NOMO-1 treated with dmso at 0.1 percent for 144 hours (cell line): ENCODE data around the gene PKD1L1.
"Not testable (repeated sequence)": the region's sequence is repeated elsewhere in the genome, so short reads cannot be mapped to it uniquely, and the experiment has no call there.

Experiments used
- DNase-seq: peaks from one replicate; lab custom pipeline; 2025; ENCODE audit not compliant: unreplicated experiment; lab: John Stamatoyannopoulos, UW

PKD1L1 gene

GRCh38 chr7:47956220-47956619 is 8.0 kb upstream of the PKD1L1 start:
- DNase-seq = no peak

- DNase-seq = no peak
These were observed 6.1 kb upstream of the PKD1L1 start for GRCh38 chr7:47954231-47954911.

GRCh38 chr7:47953822-47954221 is 5.6 kb upstream of the PKD1L1 start:
- DNase-seq = no peak

- DNase-seq = no peak
These were observed 4.0 kb upstream of the PKD1L1 start for GRCh38 chr7:47952224-47952623.

- no peak for DNase-seq
These were observed 3.1 kb upstream of the PKD1L1 start for GRCh38 chr7:47951374-47951773.

DNA sequence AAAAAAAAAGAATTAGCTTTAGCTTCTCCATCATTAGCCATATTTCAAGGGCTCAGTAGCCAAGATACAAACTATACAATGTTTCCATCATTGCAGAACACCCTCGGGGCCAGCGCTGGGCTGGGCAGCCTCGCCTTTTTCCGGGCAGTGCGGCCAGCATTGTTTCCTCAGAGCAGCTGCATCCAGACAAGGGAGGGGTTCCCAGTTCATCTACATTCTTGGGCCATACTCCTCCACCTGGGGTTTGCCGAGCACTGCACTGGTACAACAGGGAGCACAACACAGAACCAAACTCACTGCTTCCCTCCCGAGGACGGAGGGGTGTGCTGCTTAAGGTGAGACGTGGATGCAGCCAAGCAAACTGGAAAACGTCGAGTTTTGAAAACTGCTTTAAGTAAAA is 2.4 kb upstream of the PKD1L1 start:
- DNase-seq = no peak

DNA sequence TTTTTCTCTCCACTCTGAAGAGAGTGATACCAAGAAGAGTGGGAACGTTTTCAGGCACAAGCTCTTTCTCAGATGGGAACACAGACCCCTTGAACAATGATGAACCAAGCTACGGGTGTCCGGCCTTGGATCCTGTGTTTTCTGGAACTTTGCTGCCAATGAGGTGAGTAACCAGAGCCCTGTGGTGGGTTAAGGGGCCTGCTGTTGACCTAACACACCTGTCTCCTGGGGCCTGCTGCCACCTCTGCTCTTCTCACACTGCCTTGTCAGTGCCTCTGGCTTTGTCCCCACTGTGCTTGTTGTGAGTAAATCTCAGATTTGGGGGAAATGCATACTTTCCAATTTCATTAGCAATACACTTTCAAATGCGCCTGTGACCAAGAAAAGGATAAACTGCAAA is 1.4 kb upstream of the PKD1L1 start:
- no peak for DNase-seq

GRCh38 chr7:47947355-47947749 is 914 bp downstream of the PKD1L1 start:
- DNase-seq = no peak

DNA sequence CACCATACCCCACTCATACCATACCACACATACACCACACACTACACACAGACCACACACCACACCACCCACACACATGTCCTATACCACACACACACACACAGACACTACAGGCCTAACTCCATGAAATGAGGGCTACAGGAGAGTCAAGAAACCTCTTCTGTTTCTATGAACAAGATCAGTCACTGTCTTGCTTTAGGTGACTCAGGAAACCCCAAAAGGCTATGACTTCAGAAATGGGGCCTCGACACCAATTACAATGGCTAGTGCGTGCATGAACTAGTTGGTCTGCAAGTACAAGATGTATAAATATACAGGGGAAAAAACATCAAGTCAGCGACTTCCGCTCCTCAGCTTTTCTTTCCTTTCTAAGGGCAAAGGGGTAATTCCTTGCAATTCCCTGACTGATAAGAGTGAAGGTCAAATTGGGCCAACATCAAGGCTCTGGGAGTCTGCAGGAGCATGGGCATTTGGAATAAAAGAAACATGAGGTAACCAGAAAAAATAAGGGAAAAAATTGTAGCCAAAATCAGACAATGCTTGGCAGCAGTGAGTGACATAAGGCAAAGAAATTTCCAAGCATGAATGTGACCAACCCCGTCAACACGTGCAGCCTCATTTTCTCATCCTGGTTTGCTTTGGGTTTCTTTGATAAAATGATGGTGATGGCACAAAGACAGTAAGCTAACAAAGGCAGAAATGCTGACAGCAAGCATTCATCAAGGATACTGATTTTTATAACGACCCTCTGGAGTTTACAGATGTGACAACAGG is 1.5 kb downstream of the PKD1L1 start:
- no peak for DNase-seq

- no peak for DNase-seq
These were observed 2.8 kb downstream of the PKD1L1 start for GRCh38 chr7:47945261-47946015.

- no peak for DNase-seq
These were observed 3.6 kb downstream of the PKD1L1 start for GRCh38 chr7:47944536-47945260.

DNA sequence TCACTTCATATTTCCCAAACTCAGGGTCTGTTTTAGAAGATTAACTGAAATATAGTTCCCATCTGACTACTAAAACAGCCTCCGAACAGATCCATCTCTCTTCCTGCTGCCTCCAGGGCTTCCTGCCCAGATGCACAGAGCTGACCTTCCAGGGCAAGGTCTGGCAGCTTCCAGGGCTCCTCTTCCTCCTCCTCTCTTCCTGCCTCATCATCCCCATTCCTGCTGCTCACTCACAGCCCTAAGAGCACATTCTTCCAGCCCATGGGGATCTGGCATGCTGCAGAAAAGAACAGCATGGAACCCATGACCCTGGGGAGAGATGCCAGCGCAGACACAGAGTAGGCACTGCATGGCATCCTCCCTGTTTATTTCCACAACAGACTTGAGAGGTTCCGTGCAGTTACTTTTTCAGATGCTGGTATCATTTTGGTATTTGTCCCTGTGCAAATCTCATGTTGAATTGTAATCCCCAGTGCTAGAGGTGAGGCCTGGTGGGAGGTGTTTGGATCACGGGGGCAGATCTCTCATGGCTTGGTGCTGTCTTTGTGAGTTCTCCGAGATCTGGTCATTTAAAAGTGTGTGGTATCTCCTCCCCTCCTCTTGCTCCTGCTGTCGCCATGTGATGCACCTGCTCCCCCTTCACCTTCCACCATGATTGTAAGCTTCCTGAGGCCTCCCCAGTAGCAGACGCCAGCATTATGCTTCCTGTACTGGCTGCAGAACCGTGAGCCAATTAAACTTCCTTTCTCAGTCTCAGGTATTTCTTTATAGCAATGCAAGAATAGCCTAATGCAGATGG is 4.4 kb downstream of the PKD1L1 start:
- DNase-seq = no peak

GRCh38 chr7:47942651-47943050 is 5.6 kb downstream of the PKD1L1 start:
- not testable (repeated sequence) for DNase-seq

DNA sequence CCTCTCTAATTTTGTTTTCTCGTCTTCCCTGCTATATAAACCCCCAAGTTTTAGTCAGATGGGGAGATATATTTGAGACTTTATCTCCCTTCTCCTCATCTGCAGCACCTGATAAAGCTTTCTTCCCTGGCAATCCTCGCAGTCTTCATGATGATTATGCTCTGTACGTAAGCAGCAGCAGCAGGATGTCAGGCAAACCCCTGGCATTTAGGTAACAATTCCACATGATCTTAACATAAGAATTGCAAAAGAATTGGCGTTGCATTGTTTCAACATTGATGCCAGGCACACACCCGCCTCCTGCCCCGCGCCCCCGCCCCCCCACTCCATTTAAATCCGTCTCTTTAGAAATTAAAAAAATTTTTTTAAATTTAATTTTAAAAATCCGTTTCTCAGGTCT is 6.1 kb downstream of the PKD1L1 start:
- no peak for DNase-seq

DNA sequence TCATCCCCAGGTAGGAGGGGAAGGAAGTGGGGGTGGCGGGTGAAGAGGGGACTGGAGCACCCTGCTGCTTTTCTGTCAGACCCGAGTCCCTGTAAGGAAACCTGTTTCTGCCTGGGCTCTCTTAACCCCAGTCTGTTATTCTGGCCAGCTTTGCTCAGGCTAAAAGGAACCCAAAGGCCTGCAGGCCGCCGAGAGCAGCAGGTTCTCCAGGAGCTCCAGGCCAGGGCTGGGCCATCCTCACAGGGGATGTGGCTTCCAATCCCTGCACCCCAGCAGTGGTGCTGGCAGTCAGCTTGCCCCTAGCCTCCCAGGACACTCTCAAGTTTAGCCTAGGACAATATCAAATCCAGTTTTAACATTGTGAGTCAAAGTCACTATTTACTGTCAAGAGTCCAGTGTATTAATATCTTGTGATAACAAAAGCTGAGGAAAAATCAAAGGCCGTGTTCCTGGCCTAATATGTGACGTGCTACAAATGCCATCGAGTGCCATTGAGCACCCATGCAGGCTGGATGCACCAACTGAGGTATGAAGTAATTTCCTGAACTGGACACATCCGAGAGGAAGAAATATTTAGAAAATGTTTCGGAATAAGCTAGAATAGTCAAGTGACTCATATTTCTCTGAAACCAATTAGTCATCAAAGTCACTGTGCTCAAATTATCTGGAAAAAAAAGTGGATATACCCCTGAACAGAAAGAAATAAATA is 7.0 kb downstream of the PKD1L1 start:
- peak; percentile 2 for DNase-seq

GRCh38 chr7:47940088-47941013 is 7.9 kb downstream of the PKD1L1 start:
- no peak for DNase-seq

DNA sequence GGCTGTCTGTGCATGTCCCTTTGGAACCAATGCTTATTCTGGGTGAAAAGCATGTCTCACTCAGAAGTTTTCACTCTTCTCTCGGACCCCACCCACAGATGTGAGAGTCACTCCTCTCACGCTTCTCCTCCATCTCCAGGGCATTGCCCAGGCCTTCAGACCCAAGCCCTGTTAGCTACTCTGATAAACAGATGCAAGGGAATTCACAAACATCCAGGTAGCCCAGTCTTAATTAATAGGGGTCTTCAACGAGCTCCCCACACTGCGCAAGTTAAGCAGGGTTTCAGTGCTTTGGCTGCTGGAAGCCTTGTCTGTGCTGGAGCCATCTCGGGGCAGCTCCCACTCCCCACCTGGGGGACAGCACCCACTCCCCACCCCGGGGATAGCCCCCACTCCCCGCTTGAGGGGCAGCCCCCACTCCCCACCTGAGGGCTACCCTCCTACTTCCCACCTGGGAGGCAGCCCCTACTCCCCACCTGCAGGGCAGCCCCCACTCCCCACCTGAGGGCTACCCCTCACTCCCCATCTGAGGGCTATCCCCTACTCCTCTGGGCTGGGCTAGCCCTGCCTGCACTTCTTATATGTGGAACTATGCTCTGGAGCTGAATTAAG is 8.7 kb downstream of the PKD1L1 start:
- no peak for DNase-seq

GRCh38 chr7:47938574-47939165 is 9.6 kb downstream of the PKD1L1 start:
- DNase-seq = no peak
